DOHH2 (cell line): ENCODE measurements around the gene TUNAR.

Experiments
- H3F3A ChIP-seq: fragments of 200-600 bp; sonication (generic), shearing (Covaris generic); 2 replicates; pipeline ENCODE4 v1.6.0; 2016; ENCODE audit warnings: antibody characterized with exemption, mild to moderate bottlenecking; ENCODE audit not compliant: control insufficient read depth, insufficient read depth
- H3K27ac ChIP-seq: fragments of 200-600 bp; sonication (generic); 2 replicates; pipeline ENCODE4 v1.5.1; 2014; ENCODE audit warnings: low read depth, mild to moderate bottlenecking, low read length, moderate library complexity
- H3K27me3 ChIP-seq: fragments of 200-600 bp; sonication (generic); 2 replicates; pipeline ENCODE4 v1.6.1; 2014; ENCODE audit warnings: mild to moderate bottlenecking, low read length, mixed read lengths; ENCODE audit not compliant: control insufficient read depth
- H3K36me3 ChIP-seq: fragments of 200-600 bp; sonication (generic); 2 replicates; pipeline ENCODE4 v1.6.1; 2014; ENCODE audit warnings: mild to moderate bottlenecking, low read length, moderate library complexity, mixed read lengths; ENCODE audit not compliant: control insufficient read depth
- H3K4me1 ChIP-seq: fragments of 200-600 bp; sonication (generic); 2 replicates; pipeline ENCODE4 v1.6.1; 2014; ENCODE audit warnings: mild to moderate bottlenecking, low read length, mixed read lengths; ENCODE audit not compliant: control insufficient read depth
- H3K4me2 ChIP-seq: fragments of 200-600 bp; sonication (generic); 2 replicates; pipeline ENCODE4 v1.6.0; 2014; ENCODE audit warnings: mild to moderate bottlenecking, low read length, moderate library complexity
- H3K4me3 ChIP-seq: fragments of 200-600 bp; sonication (generic); 2 replicates; pipeline ENCODE4 v1.5.1; 2014; ENCODE audit warnings: mild to moderate bottlenecking, low read length, mixed read lengths
- H3K79me2 ChIP-seq: fragments of 200-600 bp; sonication (generic); 2 replicates; pipeline ENCODE4 v1.6.1; 2014; ENCODE audit warnings: mild to moderate bottlenecking, low read length, mixed read lengths; ENCODE audit not compliant: control insufficient read depth
- H3K9me2 ChIP-seq: fragments of 200-600 bp; sonication (generic); replicated peaks from 2 replicates; pipeline ENCODE4 v1.6.1; 2014; ENCODE audit warnings: mild to moderate bottlenecking, low read length, mixed read lengths; ENCODE audit not compliant: control insufficient read depth
- H3K9me3 ChIP-seq: fragments of 200-600 bp; sonication (generic); 2 replicates; pipeline ENCODE4 v1.6.1; 2014; ENCODE audit warnings: antibody characterized with exemption, low read length, mixed read lengths; ENCODE audit not compliant: control insufficient read depth, insufficient read depth
- H4K20me1 ChIP-seq: fragments of 200-600 bp; sonication (generic); 2 replicates; pipeline ENCODE4 v1.6.0; 2014; ENCODE audit warnings: low read depth, mild to moderate bottlenecking, antibody characterized with exemption, low read length, moderate library complexity; ENCODE audit not compliant: control insufficient read depth, insufficient read depth
- EZH2phosphoT487 ChIP-seq: fragments of 200-600 bp; sonication (generic); IDR thresholded peaks from 2 replicates; pipeline ENCODE4 v1.6.1; 2017; ENCODE audit warnings: borderline replicate concordance, mild to moderate bottlenecking, antibody characterized with exemption, low read length, moderate library complexity, mixed read lengths
- TF ChIP-seq, protein P1 (sequence below): fragments of 200-600 bp; sonication (generic); IDR thresholded peaks from one replicate; pipeline ENCODE4 v1.5.1; 2014; ENCODE audit warnings: antibody characterized with exemption, mild to moderate bottlenecking, low read depth, low read length; ENCODE audit not compliant: poor library complexity, severe bottlenecking

TUNAR gene

DNA sequence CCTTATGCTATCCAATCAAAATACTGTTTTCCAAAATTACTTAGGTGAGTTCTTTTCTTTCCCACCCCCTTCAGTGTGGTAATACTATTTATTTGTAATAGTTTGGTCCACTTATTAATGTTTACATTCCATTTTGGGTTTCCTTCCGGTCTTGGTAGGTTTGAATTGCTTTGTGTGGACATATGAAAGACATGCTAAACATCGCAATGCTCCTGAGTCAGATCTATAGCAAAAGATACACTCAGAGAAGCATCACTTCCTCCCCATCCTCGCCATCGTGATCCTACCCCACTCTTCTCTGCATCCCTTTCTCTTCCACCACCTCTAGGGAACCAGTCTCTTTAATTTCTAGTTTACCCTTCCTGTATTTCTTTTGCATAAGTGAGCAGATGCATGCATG lies 30.0 kb downstream of the TUNAR start:
- H3K36me3 ChIP-seq = no peaks in the 10 kb centered on the region
- no peaks in the 10 kb centered on the region for H3K4me1 ChIP-seq
- H3K9me2 ChIP-seq = no peaks in the 10 kb centered on the region
- H3K9me3 ChIP-seq = no peaks in the 10 kb centered on the region
- peaks cover 3% of the 10 kb centered on the region; the same call in 1 of the 2 replicates for H3K27me3 ChIP-seq
- H4K20me1 ChIP-seq = no peaks in the 10 kb centered on the region
- H3K79me2 ChIP-seq = no peaks in the 10 kb centered on the region
- no peak overlapping the region for H3K27ac ChIP-seq
- no peaks in the 10 kb centered on the region for H3F3A ChIP-seq
- no peak overlapping the region for H3K4me3 ChIP-seq
- TF ChIP-seq, protein P1, sequence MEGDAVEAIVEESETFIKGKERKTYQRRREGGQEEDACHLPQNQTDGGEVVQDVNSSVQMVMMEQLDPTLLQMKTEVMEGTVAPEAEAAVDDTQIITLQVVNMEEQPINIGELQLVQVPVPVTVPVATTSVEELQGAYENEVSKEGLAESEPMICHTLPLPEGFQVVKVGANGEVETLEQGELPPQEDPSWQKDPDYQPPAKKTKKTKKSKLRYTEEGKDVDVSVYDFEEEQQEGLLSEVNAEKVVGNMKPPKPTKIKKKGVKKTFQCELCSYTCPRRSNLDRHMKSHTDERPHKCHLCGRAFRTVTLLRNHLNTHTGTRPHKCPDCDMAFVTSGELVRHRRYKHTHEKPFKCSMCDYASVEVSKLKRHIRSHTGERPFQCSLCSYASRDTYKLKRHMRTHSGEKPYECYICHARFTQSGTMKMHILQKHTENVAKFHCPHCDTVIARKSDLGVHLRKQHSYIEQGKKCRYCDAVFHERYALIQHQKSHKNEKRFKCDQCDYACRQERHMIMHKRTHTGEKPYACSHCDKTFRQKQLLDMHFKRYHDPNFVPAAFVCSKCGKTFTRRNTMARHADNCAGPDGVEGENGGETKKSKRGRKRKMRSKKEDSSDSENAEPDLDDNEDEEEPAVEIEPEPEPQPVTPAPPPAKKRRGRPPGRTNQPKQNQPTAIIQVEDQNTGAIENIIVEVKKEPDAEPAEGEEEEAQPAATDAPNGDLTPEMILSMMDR = no peak
- TF ChIP-seq EZH2phosphoT487 = no peak
- H3K4me2 ChIP-seq = no peak overlapping the region

DNA sequence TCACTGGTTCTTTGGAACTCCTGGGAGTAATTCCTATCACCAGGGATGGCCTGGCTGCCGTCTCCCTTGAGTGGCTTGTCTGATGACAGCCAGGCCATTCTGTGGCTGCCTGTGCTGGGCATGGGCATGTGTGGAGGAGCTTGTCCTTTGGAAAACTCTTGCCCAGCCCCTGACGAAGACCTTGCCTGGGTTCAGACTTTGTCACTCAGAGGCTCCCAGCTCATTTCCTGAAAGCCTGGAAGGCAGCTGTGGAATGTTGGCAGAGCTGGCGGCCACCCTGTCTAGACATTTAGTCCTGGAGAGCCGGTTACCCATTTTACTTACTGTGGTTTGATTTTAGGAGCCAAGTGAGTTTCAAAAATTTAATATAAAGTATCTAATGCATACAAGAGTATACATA lies 34.0 kb downstream of the TUNAR start:
- Histone ChIP-seq H3K79me2 (no peaks in the 10 kb centered on the region), H3K9me3 (no peaks in the 10 kb centered on the region), H3K36me3 (no peaks in the 10 kb centered on the region), H4K20me1 (no peaks in the 10 kb centered on the region), H3K4me2 (no peak overlapping the region), H3K4me1 (no peaks in the 10 kb centered on the region), H3K4me3 (no peak overlapping the region), H3F3A (no peaks in the 10 kb centered on the region), H3K9me2 (no peaks in the 10 kb centered on the region), H3K27ac (no peak overlapping the region), H3K27me3 (peaks cover 3% of the 10 kb centered on the region; the same call in 1 of the 2 replicates)
- TF ChIP-seq EZH2phosphoT487 = no peak
- TF ChIP-seq, protein P1 = no peak

DNA sequence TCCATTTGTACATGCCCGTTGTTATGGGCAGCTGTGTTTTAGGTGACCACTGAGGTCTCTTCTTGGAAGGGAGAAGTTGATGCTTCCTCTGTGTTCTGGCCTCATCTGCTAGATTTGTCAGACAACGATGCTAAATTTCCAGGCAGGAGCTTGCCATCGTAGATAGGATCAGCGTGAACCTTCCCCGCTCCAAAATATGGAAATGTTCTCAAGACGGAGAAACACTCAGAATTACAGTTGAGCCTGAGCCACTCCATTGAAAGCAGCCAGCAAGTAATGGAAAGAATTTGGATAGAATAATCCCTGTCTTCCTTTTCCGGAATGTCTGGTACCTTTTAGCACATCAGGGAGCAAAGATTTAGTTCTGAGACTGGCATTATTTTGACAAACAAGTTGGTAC lies 34.8 kb downstream of the TUNAR start:
- Histone ChIP-seq H3F3A (no peaks in the 10 kb centered on the region), H3K27ac (no peak overlapping the region), H3K79me2 (no peaks in the 10 kb centered on the region), H3K9me3 (no peaks in the 10 kb centered on the region), H3K4me2 (no peak overlapping the region), H3K36me3 (no peaks in the 10 kb centered on the region), H3K4me1 (no peaks in the 10 kb centered on the region), H3K9me2 (no peaks in the 10 kb centered on the region), H3K4me3 (no peak overlapping the region), H3K27me3 (peaks cover 3% of the 10 kb centered on the region; the same call in 1 of the 2 replicates), H4K20me1 (no peaks in the 10 kb centered on the region)
- TF ChIP-seq, protein P1 = no peak
- TF ChIP-seq EZH2phosphoT487 = no peak
